HL-60 (cell line): Measurements from ENCODE around the gene RHCG.

ENCODE experiments used
- CTCF ChIP-seq: IDR thresholded peaks from one replicate; pipeline ENCODE4 v1.5.1; 2011; ENCODE audit warnings: low read length, control low read depth, inconsistent platforms; ENCODE audit not compliant: insufficient read depth
- GABPA ChIP-seq: IDR thresholded peaks from 2 replicates; pipeline ENCODE4 v1.6.1; 2012; ENCODE audit warnings: low read depth
- POLR2AphosphoS5 ChIP-seq: IDR thresholded peaks from 2 replicates; pipeline ENCODE4 v1.6.1; 2012; ENCODE audit warnings: low read depth

- no peak for TF ChIP-seq POLR2AphosphoS5
- TF ChIP-seq CTCF = no peak
- TF ChIP-seq GABPA = no peak
Measured at GRCh38 chr15:89504166-89504565, 7.8 kb upstream of the RHCG start.
